ENCODE measurements around the gene ALKBH1. TPM values are rescaled to one million over a fixed set of nuclear protein-coding genes. Genes with fewer than 3 reads are reported as not detected.
"Not testable (repeated sequence)": the region's sequence is repeated elsewhere in the genome, so short reads cannot be mapped to it uniquely, and the experiment has no call there.

ALKBH1 gene
- total RNA-seq, 2 donors from 2014 or later = 11.4 to 14.4 TPM

DNA sequence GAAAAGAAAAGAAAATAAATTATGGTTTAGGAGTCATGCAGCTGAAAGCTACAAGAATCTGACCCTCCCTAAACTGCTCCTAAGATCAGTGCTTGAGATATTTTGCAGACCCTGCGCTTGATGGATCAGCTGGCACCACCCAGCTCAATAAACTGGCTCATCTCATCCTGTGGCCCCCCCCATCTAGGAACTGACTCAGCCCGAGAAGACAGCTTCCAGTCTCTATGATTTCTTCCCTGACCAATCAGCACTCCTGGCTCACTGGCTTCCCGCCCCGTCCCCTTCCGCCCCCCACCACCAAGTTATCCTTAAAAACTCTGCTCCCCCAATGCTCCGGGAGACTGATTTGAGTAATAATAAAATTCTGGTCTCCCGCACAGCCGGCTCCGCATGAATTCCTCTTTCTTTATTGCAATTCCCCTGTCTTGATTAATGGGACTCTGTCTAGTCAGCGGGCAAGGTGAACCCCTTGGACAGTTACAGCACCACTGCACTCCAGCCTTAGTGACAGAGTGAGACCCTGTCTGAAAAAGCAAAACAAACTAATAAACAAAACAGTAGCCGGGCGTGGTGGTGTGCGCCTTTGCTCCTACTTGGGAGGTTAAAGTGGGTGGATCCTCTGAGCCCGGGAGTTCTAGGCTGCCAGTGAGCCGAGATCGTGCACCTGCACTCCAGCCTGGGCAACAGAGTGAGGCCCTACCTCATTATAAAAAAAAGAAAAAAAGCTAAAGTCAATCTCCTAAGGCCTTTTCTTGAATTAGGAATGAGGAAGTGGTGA is 66.9 kb downstream of the ALKBH1 start:
- DNase-seq (peak in 1 of 2 donors; percentile 31), ATAC-seq (peak; percentile 70)
- intact Hi-C loops (cut with DNase I, micrococcal nuclease) = no loop called here

DNA sequence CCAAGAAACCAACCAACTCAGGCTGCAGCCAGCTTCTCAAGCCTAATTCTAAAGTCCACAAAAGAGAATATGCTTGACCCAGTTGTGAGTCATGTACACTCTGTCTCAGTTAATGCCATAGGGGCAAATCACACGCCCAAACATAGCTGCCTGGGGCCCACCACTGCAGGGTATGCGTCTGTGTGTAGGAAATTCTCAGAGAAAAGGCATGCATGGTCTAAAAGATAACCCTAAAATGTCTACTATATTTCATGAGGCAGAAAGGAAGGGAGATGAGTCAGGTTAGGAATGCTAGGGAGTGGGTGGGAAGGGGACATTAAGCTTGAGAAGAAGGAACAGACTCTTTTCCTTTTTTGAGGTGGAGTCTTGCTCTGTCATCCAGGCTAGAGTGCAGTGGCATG is 69.1 kb downstream of the ALKBH1 start:
- ATAC-seq = peak; percentile 34
- no peak for DNase-seq
- intact Hi-C loops (cut with DNase I, micrococcal nuclease) = no loop called here

DNA sequence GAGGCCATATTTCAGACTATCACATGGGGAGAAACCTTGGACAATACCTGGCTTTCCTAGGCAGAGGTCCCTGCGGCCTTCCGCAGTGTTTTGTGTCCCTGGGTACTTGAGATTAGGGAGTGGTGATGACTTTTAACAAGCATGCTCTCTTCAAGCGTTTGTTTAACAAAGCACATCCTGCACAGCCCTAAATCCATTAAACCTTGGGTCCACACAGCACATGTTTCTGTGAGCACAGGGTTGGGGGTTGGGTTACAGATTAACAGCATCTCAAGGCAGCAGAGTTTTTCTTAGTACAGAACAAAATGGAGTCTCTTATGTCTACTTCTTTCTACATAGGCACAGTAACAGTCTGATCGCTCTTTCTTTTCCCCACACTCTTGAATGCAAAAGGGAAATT is 72.0 kb downstream of the ALKBH1 start:
- ATAC-seq; intact Hi-C loops (cut with DNase I, micrococcal nuclease); DNase-seq: not testable (repeated sequence)

GRCh38 chr14:77635466-77635865 is 72.4 kb downstream of the ALKBH1 start:
- not testable (repeated sequence) for ATAC-seq

GRCh38 chr14:77630111-77630510 is 77.7 kb downstream of the ALKBH1 start:
- intact Hi-C loops (cut with DNase I, micrococcal nuclease) = no loop called here
- ATAC-seq = peak; percentile 84
- DNase-seq = no peak

More at GRCh38 chr14:77635466-77635865, 72.4 kb downstream of the ALKBH1 start:
- intact Hi-C loops (cut with DNase I, micrococcal nuclease); DNase-seq: not testable (repeated sequence)

DNA sequence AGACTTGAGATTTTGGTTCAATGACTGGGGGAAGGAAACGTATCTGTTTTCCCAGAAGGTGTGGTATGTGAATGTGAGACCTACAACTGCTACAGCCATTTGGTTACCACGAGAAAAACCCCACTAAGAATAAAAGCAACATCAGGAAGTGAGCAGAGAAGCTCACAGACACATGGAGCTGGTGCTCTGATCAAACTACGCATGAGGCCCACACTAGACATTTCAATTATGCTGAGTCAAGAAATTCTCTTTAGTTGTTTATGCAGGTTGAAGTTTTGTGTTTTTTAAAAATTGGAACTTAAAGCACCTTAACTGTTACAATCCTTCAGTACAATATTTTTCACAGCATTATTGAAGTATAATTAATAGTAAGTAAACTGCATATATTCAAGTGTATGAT is 82.5 kb downstream of the ALKBH1 start:
- no peak for ATAC-seq
- intact Hi-C loops (cut with DNase I, micrococcal nuclease) = no loop called here
- DNase-seq = no peak

GRCh38 chr14:77623201-77623600 is 84.6 kb downstream of the ALKBH1 start:
- intact Hi-C loops (cut with DNase I, micrococcal nuclease) = no loop called here
- ATAC-seq (peak; percentile 11), DNase-seq (no peak)

Other genes starting within 250 kb of the ALKBH1 start
- gene AHSA1, start 249.9 kb downstream of the ALKBH1 start, total RNA-seq = 10 to 100 TPM; 83.3 to 86.3 TPM
- under 1 TPM in 1 of 2 donors, not detected in 1; 0.14 TPM for gene ISM2, start 209.2 kb downstream of the ALKBH1 start, total RNA-seq
- 10 to 100 TPM; 59.8 to 72.3 TPM for gene SPTLC2, start 91.4 kb downstream of the ALKBH1 start, total RNA-seq
- 100 to 1,000 TPM in 1 of 2 donors, 10 to 100 TPM in 1; 84.5 to 124 TPM for gene SLIRP, start 80 bp upstream of the ALKBH1 start, total RNA-seq
- gene SNW1, start 53.1 kb upstream of the ALKBH1 start, total RNA-seq = 10 to 100 TPM; 60.6 to 67.1 TPM
- gene ADCK1, start 92.1 kb upstream of the ALKBH1 start, total RNA-seq = 10 to 100 TPM; 10.2 to 11.0 TPM

Measured in left colon (tissue), 2 donors.